Activated CD4-positive, alpha-beta T cell treated with anti-CD3 and anti-CD28 coated beads, Interleukin-2, amount 10 ng/mL, durations not matched to agents 7 days and 5 days (primary cell): Measurements from ENCODE around the gene BPIFB1. TPM values are rescaled to one million over a fixed set of nuclear protein-coding genes. Genes with fewer than 3 reads are reported as not detected.

Source experiments
- CTCF ChIA-PET: fragments of 350-600 bp; sonication (Branson Sonifier 250); formaldehyde crosslinking; loops from one replicate; lab custom pipeline; 2021; ENCODE audit warnings: antibody characterized with exemption; lab: Charles Lee
- POLR2A ChIA-PET: fragments of 350-600 bp; sonication (Branson Sonifier 250); formaldehyde crosslinking; loops from one replicate; lab custom pipeline; 2021; ENCODE audit warnings: antibody characterized with exemption; lab: Charles Lee
- DNase-seq: peaks from one replicate; pipeline ENCODE4 v3.0.0-alpha.2; 2020
- H3K27ac Mint-ChIP-seq: one replicate; pipeline ENCODE4 v1.8.0; 2021; ENCODE audit warnings: mild to moderate bottlenecking, moderate library complexity, mixed read lengths
- H3K27me3 Mint-ChIP-seq: one replicate; pipeline ENCODE4 v1.8.0; 2021; ENCODE audit warnings: mixed read lengths
- H3K36me3 Mint-ChIP-seq: one replicate; pipeline ENCODE4 v1.8.0; 2021; ENCODE audit warnings: low read depth, mixed read lengths
- H3K4me1 Mint-ChIP-seq: one replicate; pipeline ENCODE4 v1.8.0; 2021; ENCODE audit warnings: mixed read lengths
- H3K4me3 Mint-ChIP-seq: one replicate; pipeline ENCODE4 v1.8.0; 2021; ENCODE audit warnings: mild to moderate bottlenecking, moderate library complexity, mixed read lengths
- H3K9me3 Mint-ChIP-seq: one replicate; pipeline ENCODE4 v1.8.0; 2021; ENCODE audit warnings: mixed read lengths
- total RNA-seq, 2 experiments: library from RNA; stranded (reverse); gene quantifications; one replicate each; pipeline ENCODE4 v1.2.3, GENCODE V29; 2021

Gene BPIFB1
- total RNA-seq, 2 experiments from 2014 or later = not detected

GRCh38 chr20:33252460-33252859, 30.6 kb upstream of the BPIFB1 start:
- Mint-ChIP-seq H3K9me3 (no peaks in the 10 kb centered on the region), H3K27ac (no peak overlapping the region), H3K4me3 (no peak overlapping the region), H3K36me3 (no peaks in the 10 kb centered on the region), H3K4me1 (no peaks in the 10 kb centered on the region), H3K27me3 (peaks cover 14% of the 10 kb centered on the region)
- no peak for DNase-seq
- POLR2A ChIA-PET = no interaction called here
- CTCF ChIA-PET = no interaction called here

GRCh38 chr20:33255005-33255404, 28.0 kb upstream of the BPIFB1 start:
- Mint-ChIP-seq H3K9me3 (no peaks in the 10 kb centered on the region), H3K4me1 (no peaks in the 10 kb centered on the region), H3K36me3 (no peaks in the 10 kb centered on the region), H3K4me3 (no peak overlapping the region), H3K27ac (no peak overlapping the region), H3K27me3 (peaks cover 17% of the 10 kb centered on the region)
- no peak for DNase-seq
- ChIA-PET CTCF (no interaction called here), POLR2A (no interaction called here)

GRCh38 chr20:33257237-33257636, 25.8 kb upstream of the BPIFB1 start:
- H3K4me1 Mint-ChIP-seq = peaks cover 6% of the 10 kb centered on the region
- H3K27ac Mint-ChIP-seq = no peak overlapping the region
- H3K36me3 Mint-ChIP-seq = no peaks in the 10 kb centered on the region
- no peak overlapping the region for H3K4me3 Mint-ChIP-seq
- DNase-seq = no peak
- H3K9me3 Mint-ChIP-seq = no peaks in the 10 kb centered on the region
- peaks cover 26% of the 10 kb centered on the region for H3K27me3 Mint-ChIP-seq
- CTCF ChIA-PET = no interaction called here
- POLR2A ChIA-PET = no interaction called here

- CTCF ChIA-PET = no interaction called here
- no peaks in the 10 kb centered on the region for H3K36me3 Mint-ChIP-seq
These were observed 23.6 kb upstream of the BPIFB1 start for GRCh38 chr20:33259371-33259770.

GRCh38 chr20:33261465-33261864, 21.5 kb upstream of the BPIFB1 start:
- DNase-seq = no peak
- ChIA-PET POLR2A (no interaction called here), CTCF (no interaction called here)
- no peak overlapping the region for H3K27ac Mint-ChIP-seq
- H3K27me3 Mint-ChIP-seq = peaks cover 22% of the 10 kb centered on the region
- no peak overlapping the region for H3K4me3 Mint-ChIP-seq
- no peaks in the 10 kb centered on the region for H3K9me3 Mint-ChIP-seq
- no peaks in the 10 kb centered on the region for H3K36me3 Mint-ChIP-seq
- H3K4me1 Mint-ChIP-seq = peaks cover 6% of the 10 kb centered on the region

More at GRCh38 chr20:33259371-33259770, 23.6 kb upstream of the BPIFB1 start:
- Mint-ChIP-seq H3K27me3 (peaks cover 33% of the 10 kb centered on the region), H3K4me1 (peaks cover 6% of the 10 kb centered on the region), H3K4me3 (no peak overlapping the region), H3K9me3 (no peaks in the 10 kb centered on the region), H3K27ac (no peak overlapping the region)
- POLR2A ChIA-PET = no interaction called here
- DNase-seq = no peak

- Mint-ChIP-seq H3K27me3 (peaks cover 22% of the 10 kb centered on the region), H3K27ac (no peak overlapping the region), H3K36me3 (no peaks in the 10 kb centered on the region), H3K4me3 (no peak overlapping the region), H3K9me3 (no peaks in the 10 kb centered on the region), H3K4me1 (peaks cover 6% of the 10 kb centered on the region)
- ChIA-PET POLR2A (no interaction called here), CTCF (interaction anchor here (0.8 to 1.1 kb wide), 3 partner anchors 38 to 345 kb away, joined by 3 read pairs; no protein-coding TSS in a partner anchor)
- DNase-seq = no peak
These were observed 20.4 kb upstream of the BPIFB1 start for GRCh38 chr20:33262658-33263065.

- H3K36me3 Mint-ChIP-seq = no peaks in the 10 kb centered on the region
- POLR2A ChIA-PET = no interaction called here
- no peak for DNase-seq
- H3K9me3 Mint-ChIP-seq = no peaks in the 10 kb centered on the region
- H3K27ac Mint-ChIP-seq = no peak overlapping the region
- H3K27me3 Mint-ChIP-seq = peaks cover 24% of the 10 kb centered on the region
- CTCF ChIA-PET = no interaction called here
- H3K4me1 Mint-ChIP-seq = peaks cover 6% of the 10 kb centered on the region
- H3K4me3 Mint-ChIP-seq = no peak overlapping the region
These were observed 19.2 kb upstream of the BPIFB1 start for GRCh38 chr20:33263784-33264183.

- no peaks in the 10 kb centered on the region for H3K4me1 Mint-ChIP-seq
- POLR2A ChIA-PET = no interaction called here
- H3K27me3 Mint-ChIP-seq = peaks cover 9% of the 10 kb centered on the region
- CTCF ChIA-PET = no interaction called here
- no peak for DNase-seq
- no peak overlapping the region for H3K4me3 Mint-ChIP-seq
- H3K27ac Mint-ChIP-seq = no peak overlapping the region
- H3K36me3 Mint-ChIP-seq = no peaks in the 10 kb centered on the region
- no peaks in the 10 kb centered on the region for H3K9me3 Mint-ChIP-seq
These were observed 15.3 kb upstream of the BPIFB1 start for GRCh38 chr20:33267701-33268100.

- POLR2A ChIA-PET = no interaction called here
- H3K4me1 Mint-ChIP-seq = no peaks in the 10 kb centered on the region
- no peaks in the 10 kb centered on the region for H3K36me3 Mint-ChIP-seq
- peaks cover 2% of the 10 kb centered on the region for H3K27me3 Mint-ChIP-seq
- H3K27ac Mint-ChIP-seq = no peak overlapping the region
- DNase-seq = no peak
- CTCF ChIA-PET = no interaction called here
- no peaks in the 10 kb centered on the region for H3K9me3 Mint-ChIP-seq
- no peak overlapping the region for H3K4me3 Mint-ChIP-seq
These were observed 10.7 kb upstream of the BPIFB1 start for GRCh38 chr20:33272155-33272873.

GRCh38 chr20:33273117-33273851, 9.7 kb upstream of the BPIFB1 start:
- no peak overlapping the region for H3K4me3 Mint-ChIP-seq
- H3K27ac Mint-ChIP-seq = no peak overlapping the region
- H3K4me1 Mint-ChIP-seq = no peaks in the 10 kb centered on the region
- ChIA-PET POLR2A (no interaction called here), CTCF (no interaction called here)
- DNase-seq = no peak
- H3K9me3 Mint-ChIP-seq = no peaks in the 10 kb centered on the region
- no peaks in the 10 kb centered on the region for H3K27me3 Mint-ChIP-seq
- no peaks in the 10 kb centered on the region for H3K36me3 Mint-ChIP-seq

GRCh38 chr20:33275215-33275614, 7.8 kb upstream of the BPIFB1 start:
- CTCF ChIA-PET = interaction anchor here (0.8 kb wide), 1 partner anchor 24 kb away, joined by 3 read pairs; no protein-coding TSS in a partner anchor
- H3K9me3 Mint-ChIP-seq = no peaks in the 10 kb centered on the region
- no peak for DNase-seq
- no peaks in the 10 kb centered on the region for H3K36me3 Mint-ChIP-seq
- H3K27ac Mint-ChIP-seq = no peak overlapping the region
- H3K27me3 Mint-ChIP-seq = peaks cover 3% of the 10 kb centered on the region
- POLR2A ChIA-PET = no interaction called here
- no peaks in the 10 kb centered on the region for H3K4me1 Mint-ChIP-seq
- no peak overlapping the region for H3K4me3 Mint-ChIP-seq

- POLR2A ChIA-PET = no interaction called here
These were observed 7.1 kb upstream of the BPIFB1 start for GRCh38 chr20:33275871-33276270.

GRCh38 chr20:33276303-33277113, 6.5 kb upstream of the BPIFB1 start:
- no peaks in the 10 kb centered on the region for H3K9me3 Mint-ChIP-seq
- H3K36me3 Mint-ChIP-seq = no peaks in the 10 kb centered on the region
- ChIA-PET POLR2A (no interaction called here), CTCF (no interaction called here)
- no peak overlapping the region for H3K4me3 Mint-ChIP-seq
- H3K27ac Mint-ChIP-seq = no peak overlapping the region
- H3K27me3 Mint-ChIP-seq = peaks cover 3% of the 10 kb centered on the region
- no peaks in the 10 kb centered on the region for H3K4me1 Mint-ChIP-seq
- DNase-seq = no peak

More at GRCh38 chr20:33275871-33276270, 7.1 kb upstream of the BPIFB1 start:
- H3K4me1 Mint-ChIP-seq = no peaks in the 10 kb centered on the region
- H3K36me3 Mint-ChIP-seq = no peaks in the 10 kb centered on the region
- H3K27me3 Mint-ChIP-seq = peaks cover 3% of the 10 kb centered on the region
- H3K4me3 Mint-ChIP-seq = no peak overlapping the region
- CTCF ChIA-PET = no interaction called here
- no peak for DNase-seq
- no peak overlapping the region for H3K27ac Mint-ChIP-seq
- no peaks in the 10 kb centered on the region for H3K9me3 Mint-ChIP-seq
